Chondrocyte (in vitro differentiated cells): ENCODE data around the gene SIRPA. TPM values are rescaled to one million over a fixed set of nuclear protein-coding genes. Genes with fewer than 3 reads are reported as not detected.
A peak's percentile ranks its signal among the peaks of the same experiment; 100 is the strongest.

Experiments used
- DNase-seq: peaks from one replicate; pipeline ENCODE4 v3.0.0; 2021; ENCODE audit warnings: mixed read lengths, low spot score
- H3K27ac Mint-ChIP-seq: one replicate; pipeline ENCODE4 v1.8.0; 2021; ENCODE audit warnings: mild to moderate bottlenecking, moderate library complexity, mixed read lengths; ENCODE audit not compliant: unreplicated experiment
- H3K27me3 Mint-ChIP-seq: 2 replicates; pipeline ENCODE4 v1.8.0; 2021; ENCODE audit warnings: low read depth, mixed read lengths
- H3K36me3 Mint-ChIP-seq: 2 replicates; pipeline ENCODE4 v1.8.0; 2021; ENCODE audit warnings: low read depth, mixed read lengths
- H3K4me1 Mint-ChIP-seq: 2 replicates; pipeline ENCODE4 v1.8.0; 2021; ENCODE audit warnings: low read depth, mild to moderate bottlenecking, mixed read lengths
- H3K4me3 Mint-ChIP-seq: one replicate; pipeline ENCODE4 v1.8.0; 2021; ENCODE audit warnings: mild to moderate bottlenecking, moderate library complexity, mixed read lengths; ENCODE audit not compliant: unreplicated experiment
- H3K9me3 Mint-ChIP-seq: 2 replicates; pipeline ENCODE4 v1.8.0; 2021; ENCODE audit warnings: low read depth, mixed read lengths
- CTCF ChIP-seq: fragments of 200-600 bp; sonication (generic); IDR thresholded peaks from 2 replicates; pipeline ENCODE4 v1.5.0; 2021; ENCODE audit warnings: antibody characterized with exemption, mild to moderate bottlenecking, moderate library complexity
- total RNA-seq: library from RNA; stranded (reverse); gene quantifications from 3 replicates; pipeline ENCODE4 v1.2.1, GENCODE V29; 2021

The SIRPA gene
- total RNA-seq, 1 donor from 2014 or later = 25.6 TPM

GRCh38 chr20:1941226-1941625 is 46.0 kb downstream of the SIRPA start:
- no peak for TF ChIP-seq CTCF
- no peak for DNase-seq
- peaks cover 3% of the 10 kb centered on the region for H3K4me1 Mint-ChIP-seq
- no peak overlapping the region for H3K27ac Mint-ChIP-seq
- H3K4me3 Mint-ChIP-seq = no peak overlapping the region
- no peaks in the 10 kb centered on the region for H3K9me3 Mint-ChIP-seq
- H3K36me3 Mint-ChIP-seq = peaks cover 5% of the 10 kb centered on the region
- H3K27me3 Mint-ChIP-seq = peaks cover 21% of the 10 kb centered on the region

GRCh38 chr20:1942061-1942460 is 46.9 kb downstream of the SIRPA start:
- TF ChIP-seq CTCF = no peak
- peaks cover 2% of the 10 kb centered on the region for H3K36me3 Mint-ChIP-seq
- no peaks in the 10 kb centered on the region for H3K9me3 Mint-ChIP-seq
- H3K4me1 Mint-ChIP-seq = peaks cover 8% of the 10 kb centered on the region
- peaks cover 28% of the 10 kb centered on the region for H3K27me3 Mint-ChIP-seq
- H3K27ac Mint-ChIP-seq = no peak overlapping the region
- H3K4me3 Mint-ChIP-seq = no peak overlapping the region
- no peak for DNase-seq

- H3K36me3 Mint-ChIP-seq = no peaks in the 10 kb centered on the region
- DNase-seq = no peak
Measured at GRCh38 chr20:1942486-1943274, 47.5 kb downstream of the SIRPA start.

GRCh38 chr20:1943275-1944002 is 48.2 kb downstream of the SIRPA start:
- no peak for DNase-seq
- TF ChIP-seq CTCF = no peak
- no peak overlapping the region for H3K4me3 Mint-ChIP-seq
- H3K27me3 Mint-ChIP-seq = peaks cover 38% of the 10 kb centered on the region
- H3K36me3 Mint-ChIP-seq = no peaks in the 10 kb centered on the region
- no peak overlapping the region for H3K27ac Mint-ChIP-seq
- H3K4me1 Mint-ChIP-seq = peaks cover 12% of the 10 kb centered on the region
- H3K9me3 Mint-ChIP-seq = no peaks in the 10 kb centered on the region

More at GRCh38 chr20:1942486-1943274, 47.5 kb downstream of the SIRPA start:
- no peaks in the 10 kb centered on the region for H3K9me3 Mint-ChIP-seq
- TF ChIP-seq CTCF = no peak
- H3K27ac Mint-ChIP-seq = no peak overlapping the region
- peaks cover 10% of the 10 kb centered on the region for H3K4me1 Mint-ChIP-seq
- no peak overlapping the region for H3K4me3 Mint-ChIP-seq
- peaks cover 32% of the 10 kb centered on the region for H3K27me3 Mint-ChIP-seq

GRCh38 chr20:1944345-1945091 is 49.3 kb downstream of the SIRPA start:
- peaks cover 12% of the 10 kb centered on the region for H3K4me1 Mint-ChIP-seq
- DNase-seq = no peak
- H3K4me3 Mint-ChIP-seq = no peak overlapping the region
- H3K9me3 Mint-ChIP-seq = no peaks in the 10 kb centered on the region
- peaks cover 43% of the 10 kb centered on the region for H3K27me3 Mint-ChIP-seq
- TF ChIP-seq CTCF = no peak
- peak overlapping the region; percentile 3 for H3K27ac Mint-ChIP-seq
- H3K36me3 Mint-ChIP-seq = no peaks in the 10 kb centered on the region
